Suppressor macrophage treated with lipopolysaccharide for 4 hours (primary cell): ENCODE results near the gene PGS1.
A peak's percentile ranks its signal among the peaks of the same experiment; 100 is the strongest.
"Not testable (repeated sequence)": the region's sequence is repeated elsewhere in the genome, so short reads cannot be mapped to it uniquely, and the experiment has no call there.

Source experiments
- DNase-seq: peaks from one replicate; pipeline ENCODE4 v3.0.0-alpha.2; 2020

The PGS1 gene

GRCh38 chr17:78450696-78451345 is 72.4 kb downstream of the PGS1 start:
- DNase-seq: peak; percentile 33

- DNase-seq: no peak
These were observed 73.3 kb downstream of the PGS1 start for GRCh38 chr17:78451753-78452152.

GRCh38 chr17:78454346-78454745 is 75.9 kb downstream of the PGS1 start:
- DNase-seq: no peak

GRCh38 chr17:78458091-78458490 is 79.6 kb downstream of the PGS1 start:
- no peak for DNase-seq

GRCh38 chr17:78458736-78459335 is 80.4 kb downstream of the PGS1 start:
- DNase-seq: no peak

- DNase-seq: no peak
These were observed 81.2 kb downstream of the PGS1 start for GRCh38 chr17:78459696-78460095.

- no peak for DNase-seq
These were observed 81.8 kb downstream of the PGS1 start for GRCh38 chr17:78460176-78460675.

GRCh38 chr17:78460951-78461798 is 82.7 kb downstream of the PGS1 start:
- DNase-seq: no peak

GRCh38 chr17:78461799-78462053 is 83.3 kb downstream of the PGS1 start:
- no peak for DNase-seq

GRCh38 chr17:78462148-78462547 is 83.7 kb downstream of the PGS1 start:
- DNase-seq: no peak

GRCh38 chr17:78466109-78466785 is 87.8 kb downstream of the PGS1 start:
- DNase-seq: not testable (repeated sequence)

- no peak for DNase-seq
These were observed 88.6 kb downstream of the PGS1 start for GRCh38 chr17:78466786-78467715.

- DNase-seq: no peak
These were observed 89.9 kb downstream of the PGS1 start for GRCh38 chr17:78468366-78468765.

GRCh38 chr17:78469443-78469842 is 91.0 kb downstream of the PGS1 start:
- no peak for DNase-seq

- no peak for DNase-seq
These were observed 93.2 kb downstream of the PGS1 start for GRCh38 chr17:78471635-78472034.

GRCh38 chr17:78472035-78472905 is 93.8 kb downstream of the PGS1 start:
- DNase-seq: no peak

- DNase-seq: no peak
These were observed 95.6 kb downstream of the PGS1 start for GRCh38 chr17:78473951-78474613.
